Activated CD8-positive, alpha-beta T cell treated with anti-CD3 and anti-CD28 coated beads for 36 hours (primary cell): ENCODE measurements around the gene SNRNP48. TPM values are rescaled to one million over a fixed set of nuclear protein-coding genes. Genes with fewer than 3 reads are reported as not detected.

ENCODE experiments used
- ATAC-seq: fragments of 200-7000 bp; cut with Tn5 transposase; one replicate; pipeline ENCODE4 v1.10.0; 2021; ENCODE audit warnings: mild to moderate bottlenecking, moderate library complexity
- CTCF ChIA-PET: fragments of 350-600 bp; sonication (Branson Sonifier 250); formaldehyde crosslinking; loops from one replicate; lab custom pipeline; 2021; ENCODE audit warnings: antibody characterized with exemption; lab: Charles Lee
- POLR2A ChIA-PET: fragments of 350-600 bp; sonication (Branson Sonifier 250); formaldehyde crosslinking; loops from one replicate; lab custom pipeline; 2021; ENCODE audit warnings: antibody characterized with exemption; lab: Charles Lee
- DNase-seq: peaks from one replicate; pipeline ENCODE4 v3.0.0-alpha.2; 2020
- H3K27ac Mint-ChIP-seq: one replicate; pipeline ENCODE4 v1.8.0; 2021; ENCODE audit warnings: mild to moderate bottlenecking, mixed read lengths
- H3K27me3 Mint-ChIP-seq: one replicate; pipeline ENCODE4 v1.8.0; 2021; ENCODE audit warnings: mixed read lengths
- H3K36me3 Mint-ChIP-seq: one replicate; pipeline ENCODE4 v1.8.0; 2021; ENCODE audit warnings: low read depth, mixed read lengths
- H3K4me1 Mint-ChIP-seq: one replicate; pipeline ENCODE4 v1.8.0; 2021; ENCODE audit warnings: low read depth, mixed read lengths
- H3K4me3 Mint-ChIP-seq: one replicate; pipeline ENCODE4 v1.8.0; 2021; ENCODE audit warnings: mild to moderate bottlenecking, moderate library complexity, mixed read lengths
- H3K9me3 Mint-ChIP-seq: one replicate; pipeline ENCODE4 v1.8.0; 2021; ENCODE audit warnings: mixed read lengths
- intact Hi-C: fragments of 100-400 bp; cut with micrococcal nuclease; formaldehyde crosslinking; loops from one replicate; pipeline ENCODE4 v1.10.0; 2022
- total RNA-seq, 2 experiments: library from RNA; stranded (reverse); gene quantifications; one replicate each; pipeline ENCODE4 v1.2.3, GENCODE V29; 2021
- TF ChIP-seq, protein P1 (sequence below): fragments of 200-600 bp; IDR thresholded peaks from one replicate; pipeline ENCODE4 v1.8.0; 2022; ENCODE audit warnings: antibody characterized with exemption, mild to moderate bottlenecking

SNRNP48 gene
- total RNA-seq, 2 experiments from 2014 or later, result 19.8 to 22.4 TPM

DNA sequence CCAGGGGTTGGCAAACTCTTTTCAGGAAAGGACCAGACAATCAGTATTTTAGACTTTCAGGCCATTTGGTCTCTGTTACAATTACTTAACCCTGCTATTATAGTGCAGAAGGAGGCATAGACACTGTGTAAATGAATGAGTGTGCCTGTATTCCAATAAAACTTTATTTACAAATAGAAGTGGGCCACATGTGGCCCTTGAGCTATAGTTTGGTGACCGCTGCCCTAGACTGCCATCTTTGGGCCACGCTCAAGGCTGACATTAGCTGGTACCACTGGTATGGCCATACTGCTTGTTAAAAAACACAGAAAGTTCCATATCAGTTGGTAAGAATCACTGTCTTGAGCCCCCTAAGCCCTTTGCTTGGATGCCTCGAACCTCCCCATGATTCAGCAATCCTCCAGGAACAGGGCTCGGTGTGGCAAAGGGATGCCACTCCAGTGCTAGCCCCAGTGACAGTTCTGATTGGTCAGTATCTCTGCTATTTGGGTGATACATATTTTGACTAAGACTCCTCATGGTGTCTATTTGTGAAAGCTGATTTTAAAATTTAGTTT is 23.3 kb upstream of the SNRNP48 start:
- H3K27ac Mint-ChIP-seq, result no peak overlapping the region
- ChIA-PET CTCF (no interaction called here), POLR2A (no interaction called here)
- no peak overlapping the region for H3K4me3 Mint-ChIP-seq
- no peak for ATAC-seq
- TF ChIP-seq, protein P1, sequence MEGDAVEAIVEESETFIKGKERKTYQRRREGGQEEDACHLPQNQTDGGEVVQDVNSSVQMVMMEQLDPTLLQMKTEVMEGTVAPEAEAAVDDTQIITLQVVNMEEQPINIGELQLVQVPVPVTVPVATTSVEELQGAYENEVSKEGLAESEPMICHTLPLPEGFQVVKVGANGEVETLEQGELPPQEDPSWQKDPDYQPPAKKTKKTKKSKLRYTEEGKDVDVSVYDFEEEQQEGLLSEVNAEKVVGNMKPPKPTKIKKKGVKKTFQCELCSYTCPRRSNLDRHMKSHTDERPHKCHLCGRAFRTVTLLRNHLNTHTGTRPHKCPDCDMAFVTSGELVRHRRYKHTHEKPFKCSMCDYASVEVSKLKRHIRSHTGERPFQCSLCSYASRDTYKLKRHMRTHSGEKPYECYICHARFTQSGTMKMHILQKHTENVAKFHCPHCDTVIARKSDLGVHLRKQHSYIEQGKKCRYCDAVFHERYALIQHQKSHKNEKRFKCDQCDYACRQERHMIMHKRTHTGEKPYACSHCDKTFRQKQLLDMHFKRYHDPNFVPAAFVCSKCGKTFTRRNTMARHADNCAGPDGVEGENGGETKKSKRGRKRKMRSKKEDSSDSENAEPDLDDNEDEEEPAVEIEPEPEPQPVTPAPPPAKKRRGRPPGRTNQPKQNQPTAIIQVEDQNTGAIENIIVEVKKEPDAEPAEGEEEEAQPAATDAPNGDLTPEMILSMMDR, result no peak
- no peaks in the 10 kb centered on the region for H3K36me3 Mint-ChIP-seq
- H3K9me3 Mint-ChIP-seq, result no peaks in the 10 kb centered on the region
- H3K4me1 Mint-ChIP-seq, result no peaks in the 10 kb centered on the region
- intact Hi-C loops, result no loop called here
- no peak for DNase-seq
- peaks cover 23% of the 10 kb centered on the region for H3K27me3 Mint-ChIP-seq

DNA sequence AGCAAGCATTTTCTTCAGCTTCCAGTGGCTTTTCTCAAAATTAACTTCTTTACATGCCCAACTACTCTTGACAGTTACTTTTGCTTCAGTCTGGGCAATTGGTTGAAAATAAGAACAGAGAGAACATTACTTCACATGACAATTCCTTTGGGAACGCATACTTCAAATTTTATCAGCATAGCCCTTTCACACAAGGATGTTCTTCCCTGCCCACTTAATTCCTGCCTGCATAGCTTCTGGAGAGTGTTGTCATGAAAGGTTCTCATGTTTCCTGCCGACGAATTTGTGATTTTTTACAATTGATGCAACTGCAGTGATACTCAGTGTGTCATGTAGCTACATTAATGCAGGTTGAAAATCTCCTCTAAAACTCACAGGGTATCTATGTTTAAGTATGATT is 22.0 kb upstream of the SNRNP48 start:
- POLR2A ChIA-PET, result no interaction called here
- H3K4me3 Mint-ChIP-seq, result no peak overlapping the region
- TF ChIP-seq, protein P1, result no peak
- CTCF ChIA-PET, result no interaction called here
- no peaks in the 10 kb centered on the region for H3K9me3 Mint-ChIP-seq
- no peak for DNase-seq
- H3K4me1 Mint-ChIP-seq, result no peaks in the 10 kb centered on the region
- H3K27ac Mint-ChIP-seq, result no peak overlapping the region
- no peak for ATAC-seq
- intact Hi-C loops, result no loop called here
- H3K36me3 Mint-ChIP-seq, result no peaks in the 10 kb centered on the region
- H3K27me3 Mint-ChIP-seq, result peaks cover 22% of the 10 kb centered on the region

DNA sequence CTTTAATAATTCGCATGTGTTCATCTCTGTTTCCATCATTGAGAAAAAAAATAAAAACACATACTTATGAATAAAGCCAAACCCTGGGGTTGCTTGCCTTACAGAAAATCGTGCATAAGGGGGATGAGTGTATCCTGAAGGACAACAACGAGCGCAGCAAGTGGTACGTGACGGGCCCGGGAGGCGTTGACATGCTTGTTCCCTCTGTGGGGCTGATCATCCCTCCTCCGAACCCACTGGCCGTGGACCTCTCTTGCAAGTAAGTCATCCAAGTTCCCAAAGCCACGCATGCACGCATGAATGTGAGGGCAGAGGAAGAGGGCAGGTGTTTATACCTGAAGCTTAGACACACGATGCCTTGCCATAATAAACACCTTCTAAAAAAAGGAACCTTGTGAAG is 20.9 kb upstream of the SNRNP48 start:
- DNase-seq (no peak), ATAC-seq (no peak)
- Mint-ChIP-seq H3K27ac (no peak overlapping the region), H3K4me3 (no peak overlapping the region), H3K4me1 (no peaks in the 10 kb centered on the region), H3K9me3 (no peaks in the 10 kb centered on the region), H3K27me3 (peaks cover 19% of the 10 kb centered on the region), H3K36me3 (no peaks in the 10 kb centered on the region)
- TF ChIP-seq, protein P1, result no peak
- POLR2A ChIA-PET, result interaction anchor here (1.2 kb wide), 1 partner anchor 78 kb away, joined by 3 read pairs; no protein-coding TSS in a partner anchor
- CTCF ChIA-PET, result interaction anchor here (1.6 kb wide), 1 partner anchor 46 kb away, joined by 4 read pairs; no protein-coding TSS in a partner anchor
- intact Hi-C loops, result no loop called here

DNA sequence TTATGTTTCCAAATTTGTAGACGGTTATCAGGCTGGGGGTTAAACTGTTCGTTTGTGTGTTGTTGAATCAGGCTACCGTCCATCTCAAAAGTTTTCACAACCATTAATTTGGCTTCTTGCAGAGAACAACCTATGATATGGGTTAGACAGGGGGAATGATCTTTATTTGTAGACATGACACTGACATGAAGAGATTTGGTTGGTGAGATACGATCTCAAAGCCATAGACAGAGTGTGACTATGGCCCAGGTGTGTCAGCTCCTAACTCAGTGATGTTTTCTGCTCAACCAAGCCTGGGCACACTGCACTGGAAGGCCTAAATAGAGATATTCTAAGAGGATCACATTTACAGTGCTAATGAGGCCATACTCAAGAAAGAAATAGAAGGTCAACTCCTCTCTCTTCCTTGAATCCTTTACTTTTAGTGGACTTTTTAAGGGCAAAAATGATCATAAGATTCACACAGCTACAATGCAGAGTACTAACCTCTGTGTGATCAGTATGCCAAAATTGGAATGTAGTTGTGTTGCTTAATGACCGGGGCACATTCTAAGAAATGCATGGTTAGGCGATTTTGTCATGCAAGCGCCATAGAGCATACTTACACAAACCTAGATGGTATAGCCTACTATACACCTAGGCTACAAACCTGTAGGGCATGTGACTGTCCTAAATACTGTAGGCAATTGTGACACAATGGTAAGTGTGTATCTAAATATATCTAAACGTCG is 17.6 kb upstream of the SNRNP48 start:
- Mint-ChIP-seq H3K4me3 (no peak overlapping the region), H3K9me3 (no peaks in the 10 kb centered on the region), H3K36me3 (no peaks in the 10 kb centered on the region), H3K4me1 (no peaks in the 10 kb centered on the region), H3K27ac (no peak overlapping the region), H3K27me3 (peaks cover 17% of the 10 kb centered on the region)
- ChIA-PET POLR2A (no interaction called here), CTCF (no interaction called here)
- intact Hi-C loops, result no loop called here
- DNase-seq (no peak), ATAC-seq (no peak)
- TF ChIP-seq, protein P1, result no peak

DNA sequence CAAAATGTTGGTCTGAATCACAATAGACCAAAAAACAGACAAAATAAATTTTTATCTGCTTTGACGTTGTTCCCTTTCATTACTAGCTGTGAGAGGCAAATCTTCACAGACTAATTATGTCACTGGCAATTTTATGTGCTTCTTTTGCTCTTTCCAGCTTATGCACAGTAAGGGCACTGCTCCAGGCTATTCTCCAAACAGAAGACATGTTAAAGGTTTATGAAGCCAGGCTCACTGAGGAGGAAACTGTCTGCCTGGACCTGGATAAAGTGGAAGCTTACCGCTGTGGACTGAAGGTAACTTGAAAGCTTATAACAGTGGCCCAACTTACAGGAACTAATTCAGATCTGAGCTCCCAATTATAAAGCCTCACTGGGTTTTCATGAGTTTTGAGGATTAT is 15.5 kb upstream of the SNRNP48 start:
- Mint-ChIP-seq H3K4me3 (no peak overlapping the region), H3K4me1 (no peaks in the 10 kb centered on the region), H3K9me3 (no peaks in the 10 kb centered on the region), H3K36me3 (no peaks in the 10 kb centered on the region), H3K27ac (no peak overlapping the region), H3K27me3 (peaks cover 13% of the 10 kb centered on the region)
- no peak for ATAC-seq
- DNase-seq, result no peak
- POLR2A ChIA-PET, result no interaction called here
- TF ChIP-seq, protein P1, result no peak
- CTCF ChIA-PET, result interaction anchor here (2.0 kb wide), 1 partner anchor 9 kb away, joined by 4 read pairs; no protein-coding TSS in a partner anchor
- intact Hi-C loops, result no loop called here
